GM12872 (cell line): ENCODE data around the gene EPHB1.

Experiments
- TF ChIP-seq, protein P1 (sequence below): IDR thresholded peaks from 3 replicates; pipeline ENCODE4 v1.5.1; 2011; ENCODE audit warnings: low read depth, mild to moderate bottlenecking, low read length, moderate library complexity; ENCODE audit not compliant: insufficient read depth

EPHB1 gene

DNA sequence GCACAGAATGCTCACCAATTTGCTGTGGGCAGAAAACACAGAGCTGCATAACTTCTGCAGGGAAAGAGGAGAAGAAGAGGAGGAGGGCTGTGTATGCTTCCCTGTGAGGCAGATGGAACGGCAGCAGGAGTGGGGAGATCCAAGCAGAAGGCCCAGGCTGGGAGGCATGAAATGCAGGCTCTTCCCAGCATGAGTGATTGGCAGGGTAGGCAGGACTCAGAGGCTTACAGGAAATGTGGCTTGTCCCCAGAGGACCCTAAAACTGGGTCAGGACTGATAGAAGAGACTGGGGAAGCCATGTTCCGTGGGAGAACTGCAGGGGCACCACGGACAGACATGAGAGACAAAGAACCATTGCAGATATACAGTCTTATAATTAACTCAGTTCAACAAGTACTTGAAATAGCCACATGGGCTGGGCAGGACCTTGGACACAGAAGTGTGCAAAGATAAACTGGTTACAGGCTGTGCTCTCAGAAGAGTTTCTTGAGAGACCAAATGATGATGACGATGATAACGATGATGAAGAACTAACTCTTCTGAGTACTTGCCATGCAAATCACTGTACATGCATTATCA, 286.9 kb downstream of the EPHB1 start:
- TF ChIP-seq, protein P1, sequence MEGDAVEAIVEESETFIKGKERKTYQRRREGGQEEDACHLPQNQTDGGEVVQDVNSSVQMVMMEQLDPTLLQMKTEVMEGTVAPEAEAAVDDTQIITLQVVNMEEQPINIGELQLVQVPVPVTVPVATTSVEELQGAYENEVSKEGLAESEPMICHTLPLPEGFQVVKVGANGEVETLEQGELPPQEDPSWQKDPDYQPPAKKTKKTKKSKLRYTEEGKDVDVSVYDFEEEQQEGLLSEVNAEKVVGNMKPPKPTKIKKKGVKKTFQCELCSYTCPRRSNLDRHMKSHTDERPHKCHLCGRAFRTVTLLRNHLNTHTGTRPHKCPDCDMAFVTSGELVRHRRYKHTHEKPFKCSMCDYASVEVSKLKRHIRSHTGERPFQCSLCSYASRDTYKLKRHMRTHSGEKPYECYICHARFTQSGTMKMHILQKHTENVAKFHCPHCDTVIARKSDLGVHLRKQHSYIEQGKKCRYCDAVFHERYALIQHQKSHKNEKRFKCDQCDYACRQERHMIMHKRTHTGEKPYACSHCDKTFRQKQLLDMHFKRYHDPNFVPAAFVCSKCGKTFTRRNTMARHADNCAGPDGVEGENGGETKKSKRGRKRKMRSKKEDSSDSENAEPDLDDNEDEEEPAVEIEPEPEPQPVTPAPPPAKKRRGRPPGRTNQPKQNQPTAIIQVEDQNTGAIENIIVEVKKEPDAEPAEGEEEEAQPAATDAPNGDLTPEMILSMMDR, result no peak

DNA sequence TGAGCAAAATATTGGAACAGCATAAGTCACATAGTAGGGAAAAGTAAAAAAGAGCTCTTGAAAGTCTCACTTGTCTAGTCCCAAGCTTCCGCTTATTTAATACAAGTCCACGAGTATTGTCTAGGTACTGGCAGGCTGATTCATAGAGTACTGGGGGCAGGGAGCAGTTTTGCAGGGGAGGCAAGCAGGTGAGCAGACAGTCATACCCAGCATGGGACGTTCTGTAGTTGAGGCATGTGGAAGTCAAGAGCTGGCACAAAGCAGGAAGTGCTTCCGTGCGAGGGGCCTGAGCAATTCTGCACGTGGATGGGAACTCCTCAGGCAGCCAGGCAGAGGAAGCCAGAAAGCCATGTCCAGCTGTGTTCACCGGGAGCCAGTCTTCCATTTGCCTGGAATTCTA, 287.6 kb downstream of the EPHB1 start:
- TF ChIP-seq, protein P1, result no peak

DNA sequence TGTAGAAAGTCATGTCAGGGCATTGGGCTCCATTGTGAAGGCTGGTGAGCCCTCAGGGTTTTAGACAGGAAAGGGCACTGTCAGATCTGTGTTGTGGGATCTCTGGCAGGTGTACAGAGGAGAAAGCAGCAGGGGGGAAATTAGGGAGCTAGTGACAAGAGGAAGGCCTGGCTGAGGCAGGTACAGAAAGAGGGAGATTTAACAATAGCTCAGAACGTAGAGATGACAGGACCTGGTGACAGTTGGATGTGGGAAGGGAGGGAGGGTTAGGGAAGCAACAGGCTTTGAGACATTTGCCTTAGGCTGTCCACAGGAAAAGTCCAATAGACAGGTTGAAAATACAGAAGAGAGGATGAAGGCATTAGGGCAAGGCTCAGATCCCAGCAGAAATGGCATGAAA, 288.1 kb downstream of the EPHB1 start:
- TF ChIP-seq, protein P1, result no peak

DNA sequence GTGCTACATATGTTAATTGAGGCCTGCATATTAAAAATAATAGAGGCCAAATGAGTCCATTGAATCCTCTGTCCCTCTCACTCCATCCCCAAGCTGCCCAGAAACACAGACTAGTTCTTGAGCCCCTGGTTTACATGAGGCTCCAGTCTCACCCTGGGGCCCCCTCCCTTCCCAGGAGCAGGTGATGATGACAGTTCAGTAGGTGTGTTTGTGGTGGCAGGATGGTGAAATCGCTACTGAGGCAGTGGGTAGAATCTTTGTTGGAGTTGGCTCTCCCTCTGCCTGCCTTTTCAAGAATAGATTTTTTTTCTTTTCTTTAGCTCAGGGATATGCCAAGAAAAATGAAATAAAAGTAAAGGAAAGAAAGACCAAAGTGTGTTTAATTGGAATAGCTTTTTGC, 288.7 kb downstream of the EPHB1 start:
- TF ChIP-seq, protein P1, result no peak

DNA sequence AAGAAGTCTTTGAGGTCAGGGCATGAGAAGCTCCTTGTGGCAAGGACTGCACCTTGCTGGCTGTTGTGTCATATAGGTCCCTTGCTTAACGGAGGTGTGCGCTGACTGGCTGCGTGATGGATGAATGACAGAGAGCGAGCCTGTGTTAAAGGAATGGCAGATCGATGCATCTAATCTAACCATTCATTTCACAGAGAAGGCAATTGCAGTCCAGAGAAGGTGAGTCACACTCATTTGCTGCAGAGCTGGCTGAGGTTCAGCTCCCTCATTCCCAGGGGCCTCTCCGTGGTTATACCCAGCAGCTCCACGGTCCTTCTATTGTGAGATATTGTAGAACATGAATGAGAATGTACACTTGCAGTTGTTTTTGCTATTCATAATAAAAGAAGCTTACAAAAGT, 289.3 kb downstream of the EPHB1 start:
- TF ChIP-seq, protein P1, result no peak

DNA sequence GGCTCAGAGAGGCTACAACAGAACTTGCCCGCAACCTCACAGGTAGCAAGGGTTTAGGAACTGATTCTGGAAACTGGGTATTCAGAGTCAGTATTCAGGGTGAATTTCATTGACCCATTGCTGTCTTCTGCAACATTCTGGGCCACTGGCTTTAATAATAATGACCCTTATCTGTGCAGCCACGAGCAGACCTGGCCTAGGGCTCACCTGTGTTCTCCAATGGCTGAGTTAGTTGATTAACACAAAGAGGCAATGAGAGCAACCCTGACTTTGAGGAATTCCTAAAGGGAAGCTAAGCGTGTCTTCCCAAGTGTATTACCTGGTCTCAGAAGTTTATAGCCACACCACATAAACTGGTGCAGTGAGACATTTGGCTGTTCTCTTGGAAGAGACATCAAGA, 289.9 kb downstream of the EPHB1 start:
- TF ChIP-seq, protein P1, result no peak

DNA sequence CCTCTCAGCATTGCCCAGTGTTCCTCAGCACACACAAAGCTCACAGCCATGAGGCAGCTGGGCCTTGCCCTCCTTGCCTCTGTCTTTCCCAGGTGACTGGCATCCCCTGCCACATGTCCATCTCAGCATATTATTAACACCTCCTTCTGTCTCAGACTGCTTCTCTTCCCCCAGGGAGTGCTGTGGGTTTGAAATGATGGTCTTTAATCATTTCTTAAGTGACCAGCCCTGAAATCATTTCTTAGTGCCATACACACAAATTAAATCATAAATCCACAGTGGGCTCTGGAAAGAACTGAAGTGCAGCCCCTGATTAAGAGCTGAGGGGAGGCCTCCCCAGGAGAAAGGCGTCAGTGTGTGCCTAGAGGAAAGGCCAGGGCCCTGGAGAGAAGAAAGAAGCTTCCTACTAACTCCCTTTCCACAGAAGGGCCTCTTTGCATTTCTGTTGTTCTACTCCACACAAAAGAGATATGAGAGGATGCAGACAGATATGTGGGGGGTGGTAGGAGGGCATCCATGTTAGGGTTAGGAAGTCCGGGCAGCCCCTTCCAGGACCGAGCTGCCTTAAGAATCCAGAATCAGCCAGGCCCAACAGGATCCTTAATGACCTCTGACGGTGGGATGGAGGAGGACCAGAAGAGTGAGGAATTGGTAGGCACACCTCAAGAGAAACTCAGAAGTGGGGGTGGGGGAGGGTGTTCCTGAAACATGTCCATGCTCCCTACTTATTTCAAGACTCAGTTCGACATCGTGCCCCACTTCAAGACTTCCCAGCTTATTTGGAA, 290.8 kb downstream of the EPHB1 start:
- TF ChIP-seq, protein P1, result no peak
